Hepatocyte (in vitro differentiated cells): ENCODE results near the gene SHROOM3. TPM values are rescaled to one million over a fixed set of nuclear protein-coding genes. Genes with fewer than 3 reads are reported as not detected.

Experiments used
- DNase-seq: peaks from one replicate; pipeline ENCODE4 v3.0.0-alpha.2; 2016; ENCODE audit warnings: low spot score
- H2AFZ ChIP-seq: fragments of 200-600 bp; sonication (generic); 2 replicates; pipeline ENCODE4 v1.6.0; 2016; ENCODE audit warnings: antibody characterized with exemption, mild to moderate bottlenecking
- H3K27ac ChIP-seq: fragments of 200-600 bp; sonication (generic); 2 replicates; pipeline ENCODE4 v1.5.1; 2016; ENCODE audit warnings: mild to moderate bottlenecking
- H3K27me3 ChIP-seq: fragments of 200-600 bp; sonication (generic); 2 replicates; pipeline ENCODE4 v1.6.1; 2016
- H3K36me3 ChIP-seq: fragments of 200-600 bp; sonication (generic); replicated peaks from 2 replicates; pipeline ENCODE4 v1.5.1; 2016; ENCODE audit warnings: low read depth; ENCODE audit not compliant: insufficient read depth
- H3K4me1 ChIP-seq: fragments of 200-600 bp; sonication (generic); 2 replicates; pipeline ENCODE4 v1.5.1; 2016; ENCODE audit warnings: mild to moderate bottlenecking, moderate library complexity; ENCODE audit not compliant: insufficient read depth
- H3K4me2 ChIP-seq: fragments of 200-600 bp; sonication (generic); 2 replicates; pipeline ENCODE4 v1.6.0; 2016
- H3K4me3 ChIP-seq: fragments of 200-600 bp; sonication (generic); 2 replicates; pipeline ENCODE4 v1.5.1; 2016; ENCODE audit warnings: mild to moderate bottlenecking
- H3K79me2 ChIP-seq: fragments of 200-600 bp; sonication (generic); 2 replicates; pipeline ENCODE4 v1.6.0; 2017; ENCODE audit warnings: mild to moderate bottlenecking
- H3K9me2 ChIP-seq: fragments of 200-600 bp; sonication (generic); replicated peaks from 2 replicates; pipeline ENCODE4 v1.6.0; 2017; ENCODE audit warnings: mild to moderate bottlenecking; ENCODE audit not compliant: insufficient read depth
- H3K9me3 ChIP-seq: fragments of 200-600 bp; sonication (generic); 2 replicates; pipeline ENCODE4 v1.5.1; 2016; ENCODE audit warnings: low read depth, mild to moderate bottlenecking
- H4K20me1 ChIP-seq: fragments of 200-600 bp; sonication (generic); 2 replicates; pipeline ENCODE4 v1.6.0; 2016; ENCODE audit warnings: mild to moderate bottlenecking; ENCODE audit not compliant: insufficient read depth, poor library complexity, severe bottlenecking
- EZH2 ChIP-seq: fragments of 200-600 bp; sonication (generic); IDR thresholded peaks from 2 replicates; pipeline ENCODE4 v1.6.1; 2016; ENCODE audit warnings: antibody characterized with exemption, mild to moderate bottlenecking, borderline replicate concordance
- EZH2phosphoT487 ChIP-seq: fragments of 200-600 bp; sonication (generic); IDR thresholded peaks from one replicate; pipeline ENCODE4 v1.6.1; 2018; ENCODE audit warnings: antibody characterized with exemption, mild to moderate bottlenecking, low read depth, moderate library complexity; ENCODE audit not compliant: unreplicated experiment, severe bottlenecking
- WGBS: methylation state at CpG from one replicate; pipeline ENCODE4 v1.1.6; 2016; ENCODE audit warnings: low lambda C conversion rate; ENCODE audit errors: missing lambda C conversion rate; 5-methylcytosine and 5-hydroxymethylcytosine counted together
- polyA plus RNA-seq: library from polyadenylated mRNA; unstranded; fragments of >200 nt; fragmentation: Nextera tagmentation; extraction: Ambion mirVana; gene quantifications from 2 replicates; pipeline ENCODE4 v1.2.1, GENCODE V29; 2016
- total RNA-seq: library from RNA; depleted of rRNA; stranded (reverse); fragments of >200 nt; gene quantifications from 2 replicates; pipeline ENCODE4 v1.2.3, GENCODE V29; 2014
- TF ChIP-seq, protein P1 (sequence below): fragments of 200-600 bp; sonication (generic); IDR thresholded peaks from 2 replicates; pipeline ENCODE4 v1.5.1; 2016; ENCODE audit warnings: antibody characterized with exemption, mild to moderate bottlenecking; ENCODE audit not compliant: poor library complexity

Gene SHROOM3
- total and polyA plus RNA-seq, 2 experiments from 2014 or later, result 35.0 to 63.1 TPM

DNA sequence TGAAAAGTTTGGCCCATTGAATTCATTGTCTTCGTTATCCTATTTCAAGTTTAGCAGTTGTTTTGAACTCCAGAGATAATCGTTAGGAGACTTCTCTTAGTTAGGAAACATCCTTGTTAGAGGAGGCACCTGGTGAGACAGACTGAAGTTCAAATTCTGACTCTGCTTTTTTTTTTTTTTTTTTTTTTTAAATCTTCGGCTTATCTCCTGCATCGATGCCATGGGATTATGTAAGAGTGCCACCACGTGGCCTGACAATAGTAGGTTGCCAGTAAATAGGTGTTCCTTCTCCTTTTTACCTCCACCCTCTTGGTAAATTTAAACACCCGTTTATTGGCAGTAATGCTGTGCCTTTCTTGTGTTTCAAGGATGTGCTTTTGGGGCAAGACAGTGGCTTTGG is 313.6 kb downstream of the SHROOM3 start:
- WGBS, result 35% methylated on average over 6 of the region's 6 CpGs
- Histone ChIP-seq H4K20me1 (no peaks in the 10 kb centered on the region), H3K79me2 (peaks cover 40% of the 10 kb centered on the region), H3K4me3 (no peak overlapping the region), H3K9me3 (no peaks in the 10 kb centered on the region), H3K27me3 (no peaks in the 10 kb centered on the region), H3K9me2 (no peaks in the 10 kb centered on the region), H3K27ac (no peak overlapping the region), H3K36me3 (no peaks in the 10 kb centered on the region), H3K4me2 (no peak overlapping the region), H2AFZ (no peak overlapping the region), H3K4me1 (peaks cover 5% of the 10 kb centered on the region)
- peak; percentile 56 for DNase-seq
- TF ChIP-seq, protein P1, sequence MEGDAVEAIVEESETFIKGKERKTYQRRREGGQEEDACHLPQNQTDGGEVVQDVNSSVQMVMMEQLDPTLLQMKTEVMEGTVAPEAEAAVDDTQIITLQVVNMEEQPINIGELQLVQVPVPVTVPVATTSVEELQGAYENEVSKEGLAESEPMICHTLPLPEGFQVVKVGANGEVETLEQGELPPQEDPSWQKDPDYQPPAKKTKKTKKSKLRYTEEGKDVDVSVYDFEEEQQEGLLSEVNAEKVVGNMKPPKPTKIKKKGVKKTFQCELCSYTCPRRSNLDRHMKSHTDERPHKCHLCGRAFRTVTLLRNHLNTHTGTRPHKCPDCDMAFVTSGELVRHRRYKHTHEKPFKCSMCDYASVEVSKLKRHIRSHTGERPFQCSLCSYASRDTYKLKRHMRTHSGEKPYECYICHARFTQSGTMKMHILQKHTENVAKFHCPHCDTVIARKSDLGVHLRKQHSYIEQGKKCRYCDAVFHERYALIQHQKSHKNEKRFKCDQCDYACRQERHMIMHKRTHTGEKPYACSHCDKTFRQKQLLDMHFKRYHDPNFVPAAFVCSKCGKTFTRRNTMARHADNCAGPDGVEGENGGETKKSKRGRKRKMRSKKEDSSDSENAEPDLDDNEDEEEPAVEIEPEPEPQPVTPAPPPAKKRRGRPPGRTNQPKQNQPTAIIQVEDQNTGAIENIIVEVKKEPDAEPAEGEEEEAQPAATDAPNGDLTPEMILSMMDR, result peak; percentile 46
- TF ChIP-seq EZH2phosphoT487, result no peak
- no peak for TF ChIP-seq EZH2

DNA sequence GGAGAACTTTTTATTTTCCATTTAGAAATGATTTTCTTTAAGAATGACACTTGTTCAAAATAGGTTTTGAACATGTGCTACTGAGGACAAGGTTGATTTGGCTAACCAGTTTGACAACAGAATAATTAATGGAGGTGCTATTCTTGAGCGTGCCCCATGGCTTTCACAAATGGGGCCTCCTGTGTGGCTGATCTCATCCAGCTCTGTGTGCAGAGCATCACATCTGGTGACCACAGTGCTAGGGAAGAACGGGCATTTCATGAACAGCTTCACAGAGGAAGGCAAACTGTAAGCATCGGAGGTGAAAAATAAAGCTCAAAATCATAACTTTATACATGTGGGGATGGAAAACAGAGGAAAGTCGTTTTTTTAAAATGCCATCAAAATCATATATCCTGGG is 314.3 kb downstream of the SHROOM3 start:
- Histone ChIP-seq H3K36me3 (no peaks in the 10 kb centered on the region), H3K4me2 (no peak overlapping the region), H3K4me3 (no peak overlapping the region)

DNA sequence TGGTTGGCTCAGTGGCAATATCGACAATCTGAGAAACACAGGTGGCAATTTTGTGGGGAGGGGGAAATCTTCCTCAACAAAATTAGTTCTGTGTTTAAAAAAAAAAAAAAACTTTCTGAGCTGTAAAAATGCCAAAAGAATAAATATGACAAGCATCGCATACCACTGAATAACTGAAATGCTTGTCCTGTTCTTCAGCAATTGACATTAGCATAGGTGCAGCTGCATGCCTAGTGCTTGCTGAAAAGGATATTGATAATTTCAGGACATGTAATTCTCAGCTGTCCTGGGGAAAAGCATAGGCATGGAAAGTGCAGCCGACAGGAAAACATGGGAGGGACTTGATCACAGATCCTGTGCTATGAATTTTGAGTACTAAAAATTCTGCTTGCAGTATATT is 315.7 kb downstream of the SHROOM3 start:
- Histone ChIP-seq H3K4me2 (no peak overlapping the region), H4K20me1 (no peaks in the 10 kb centered on the region), H2AFZ (no peak overlapping the region), H3K4me1 (peaks cover 5% of the 10 kb centered on the region), H3K9me3 (no peaks in the 10 kb centered on the region), H3K27me3 (no peaks in the 10 kb centered on the region), H3K79me2 (peaks cover 30% of the 10 kb centered on the region), H3K4me3 (no peak overlapping the region), H3K27ac (no peak overlapping the region), H3K9me2 (no peaks in the 10 kb centered on the region), H3K36me3 (no peaks in the 10 kb centered on the region)
- TF ChIP-seq, protein P1, result no peak
- TF ChIP-seq EZH2 (no peak), EZH2phosphoT487 (no peak)
- 92% methylated on average over 3 of the region's 3 CpGs for WGBS
- DNase-seq, result no peak

More for the DNA sequence above, 314.3 kb downstream of the SHROOM3 start:
- 80% methylated on average over 4 of the region's 4 CpGs for WGBS
- no peaks in the 10 kb centered on the region for H3K9me3 ChIP-seq
- H3K4me1 ChIP-seq, result peaks cover 5% of the 10 kb centered on the region
- H3K9me2 ChIP-seq, result no peaks in the 10 kb centered on the region
- H2AFZ ChIP-seq, result no peak overlapping the region
- H3K27ac ChIP-seq, result no peak overlapping the region
- H3K27me3 ChIP-seq, result no peaks in the 10 kb centered on the region
- no peak for DNase-seq
- H3K79me2 ChIP-seq, result peaks cover 40% of the 10 kb centered on the region
- no peak for TF ChIP-seq EZH2
- TF ChIP-seq, protein P1, result no peak
- TF ChIP-seq EZH2phosphoT487, result no peak
- no peaks in the 10 kb centered on the region for H4K20me1 ChIP-seq
